SK-N-SH (cell line): Measurements from ENCODE around the gene NOX4. TPM values are rescaled to one million over a fixed set of nuclear protein-coding genes. Genes with fewer than 3 reads are reported as not detected.

Source experiments
- CTCF ChIA-PET: fragments of 300-600, 350-600 bp; formaldehyde crosslinking; extraction: SDS; loops from one replicate; lab custom pipeline; 2021; lab: Yijun Ruan, JAX
- POLR2A ChIA-PET: fragments of 350-600 bp; sonication (Branson Sonifier 250); formaldehyde crosslinking; extraction: SDS; loops from one replicate; lab custom pipeline; 2020; ENCODE audit warnings: antibody characterized with exemption, inconsistent platforms; lab: Yijun Ruan, JAX
- DNase-seq: peaks from one replicate; pipeline ENCODE4 v3.0.0; 2012
- H2AFZ ChIP-seq: fragments of 200-600 bp; sonication (generic); 2 replicates; pipeline ENCODE4 v1.8.1; 2016; ENCODE audit warnings: antibody characterized with exemption, mild to moderate bottlenecking, low read depth
- H3F3A ChIP-seq: fragments of 200-600 bp; sonication (generic); replicated peaks from 2 replicates; pipeline ENCODE3; 2016; ENCODE audit warnings: antibody characterized with exemption, mild to moderate bottlenecking; ENCODE audit not compliant: insufficient read depth
- H3K27ac ChIP-seq, 2 experiments: fragments of 200-500 bp in 1 of 2; fragments of 200-600 bp in 1 of 2; sonication (Bioruptor generic) in 1 of 2; sonication (generic), shearing (Covaris generic) in 1 of 2; 2 replicates each; pipeline versions ENCODE4 v1.5.1 to v1.6.1; 2014 to 2016; ENCODE audit warnings: low read depth in 2 of 2, inconsistent platforms in 1 of 2, low read length in 1 of 2, mild to moderate bottlenecking in 1 of 2, mixed read lengths in 1 of 2
- H3K27me3 ChIP-seq: fragments of 200-600 bp; sonication (generic), shearing (Covaris generic); 2 replicates; pipeline ENCODE4 v1.6.1; 2016; ENCODE audit warnings: mixed run types; ENCODE audit not compliant: insufficient read depth
- H3K36me3 ChIP-seq, 2 experiments: fragments of 200-500 bp in 1 of 2; fragments of 200-600 bp in 1 of 2; sonication (Bioruptor generic) in 1 of 2; sonication (generic) in 1 of 2; replicated peaks in 1 of 2; 2 replicates each; pipeline versions ENCODE3 to v1.5.1; 2014 to 2016; ENCODE audit warnings: low read length in 1 of 2, mild to moderate bottlenecking in 1 of 2; ENCODE audit not compliant: insufficient read depth in 2 of 2, control insufficient read depth in 1 of 2
- H3K4me1 ChIP-seq, 2 experiments: fragments of 200-500 bp in 1 of 2; fragments of 200-600 bp in 1 of 2; sonication (Bioruptor generic) in 1 of 2; sonication (generic), shearing (Covaris generic) in 1 of 2; 2 replicates each; pipeline versions ENCODE4 v1.5.1 to v1.6.1; 2014 to 2016; ENCODE audit warnings: low read depth in 1 of 2, low read length in 1 of 2, mixed run types in 1 of 2; ENCODE audit not compliant: insufficient read depth in 2 of 2, control insufficient read depth in 1 of 2
- H3K4me2 ChIP-seq: fragments of 200-600 bp; sonication (generic), shearing (Covaris generic); 2 replicates; pipeline ENCODE4 v1.6.1; 2017; ENCODE audit warnings: mixed run types
- H3K4me3 ChIP-seq, 2 experiments: fragments of 200-500 bp in 1 of 2; fragments of 200-600 bp in 1 of 2; sonication (Bioruptor generic) in 1 of 2; sonication (generic), shearing (Covaris generic) in 1 of 2; 2 replicates each; pipeline versions ENCODE4 v1.5.1 to v1.8.1; 2014 to 2016; ENCODE audit warnings: low read depth in 2 of 2, inconsistent platforms in 1 of 2, low read length in 1 of 2, mild to moderate bottlenecking in 1 of 2, mixed read lengths in 1 of 2, moderate library complexity in 1 of 2
- H3K79me2 ChIP-seq: fragments of 200-600 bp; sonication (generic); 2 replicates; pipeline ENCODE4 v1.8.1; 2017; ENCODE audit warnings: mild to moderate bottlenecking; ENCODE audit not compliant: insufficient read depth
- H3K9ac ChIP-seq: fragments of 200-600 bp; sonication (generic); 2 replicates; pipeline ENCODE4 v1.6.1; 2017; ENCODE audit warnings: mixed run types
- H3K9me2 ChIP-seq: fragments of 200-600 bp; sonication (generic); 2 replicates; pipeline ENCODE4 v1.6.1; 2017; ENCODE audit warnings: mixed run types
- H3K9me3 ChIP-seq: fragments of 200-600 bp; sonication (generic); 2 replicates; pipeline ENCODE4 v1.6.1; 2017; ENCODE audit warnings: mixed run types, mild to moderate bottlenecking, moderate library complexity
- H4K20me1 ChIP-seq: fragments of 200-600 bp; sonication (generic); 2 replicates; pipeline ENCODE4 v1.6.1; 2017; ENCODE audit warnings: mild to moderate bottlenecking, mixed run types; ENCODE audit not compliant: insufficient read depth
- CHD2 ChIP-seq: fragments of 150-350 bp; IDR thresholded peaks from 2 replicates; pipeline ENCODE4 v1.6.1; 2018; ENCODE audit warnings: low read length; ENCODE audit not compliant: partially characterized antibody
- ELF1 ChIP-seq: IDR thresholded peaks from 2 replicates; pipeline ENCODE4 v1.4.0; 2012
- EP300 ChIP-seq, 2 experiments: IDR thresholded peaks; 2 replicates each; pipeline versions ENCODE4 v1.4.0 to v1.6.1; 2012; ENCODE audit warnings: borderline replicate concordance in 1 of 2, low read depth in 1 of 2, low read length in 1 of 2
- GABPA ChIP-seq: IDR thresholded peaks from 2 replicates; pipeline ENCODE4 v1.4.0; 2012; ENCODE audit warnings: low read depth, mild to moderate bottlenecking
- GATA2 ChIP-seq: sonication (generic); formaldehyde crosslinking; IDR thresholded peaks from 2 replicates; pipeline ENCODE4 v1.5.0; 2020; ENCODE audit warnings: mild to moderate bottlenecking, missing genetic modification reagents
- IRF3 ChIP-seq: fragments of 150-350 bp; IDR thresholded peaks from 2 replicates; pipeline ENCODE4 v1.6.1; 2016; ENCODE audit warnings: mild to moderate bottlenecking, low read depth, low read length
- JUND ChIP-seq: IDR thresholded peaks from 2 replicates; pipeline ENCODE4 v1.4.0; 2012
- MXI1 ChIP-seq: IDR thresholded peaks from 2 replicates; pipeline ENCODE4 v1.6.1; 2012; ENCODE audit warnings: mild to moderate bottlenecking, low read depth, low read length, improper control_type of control experiment
- NFIC ChIP-seq: IDR thresholded peaks from 2 replicates; pipeline ENCODE4 v1.4.0; 2012; ENCODE audit warnings: borderline replicate concordance
- RCOR1 ChIP-seq: fragments of 150-350 bp; IDR thresholded peaks from 2 replicates; pipeline ENCODE4 v1.6.1; 2017; ENCODE audit warnings: antibody characterized with exemption, low read length
- RXRA ChIP-seq: IDR thresholded peaks from 2 replicates; pipeline ENCODE4 v1.4.0; 2012; ENCODE audit warnings: low read depth, mild to moderate bottlenecking, borderline replicate concordance
- SMC3 ChIP-seq: IDR thresholded peaks from 2 replicates; pipeline ENCODE4 v1.6.1; 2012; ENCODE audit warnings: low read depth, low read length, improper control_type of control experiment
- TAF1 ChIP-seq: IDR thresholded peaks from 2 replicates; pipeline ENCODE4 v1.6.1; 2012; ENCODE audit warnings: low read depth, mild to moderate bottlenecking, low read length, moderate library complexity, borderline replicate concordance
- WGBS: methylation state at CpG from one replicate; pipeline ENCODE4 v1.1.6; 2017; ENCODE audit warnings: low lambda C conversion rate; 5-methylcytosine and 5-hydroxymethylcytosine counted together
- polyA plus RNA-seq, 3 experiments: library from polyadenylated mRNA; depleted of rRNA; stranded (reverse); fragments of >200 nt; gene quantifications; 2 replicates each; pipeline ENCODE4 v1.2.3, GENCODE V29; 2012
- TF ChIP-seq, protein P1 (sequence below): IDR thresholded peaks from 2 replicates; pipeline ENCODE4 v1.4.0; 2012; ENCODE audit warnings: low read depth, borderline replicate concordance

NOX4 gene
- polyA plus RNA-seq, 1 of the 3 experiments (the other 2 are of a cell fraction): 2.2 TPM

DNA sequence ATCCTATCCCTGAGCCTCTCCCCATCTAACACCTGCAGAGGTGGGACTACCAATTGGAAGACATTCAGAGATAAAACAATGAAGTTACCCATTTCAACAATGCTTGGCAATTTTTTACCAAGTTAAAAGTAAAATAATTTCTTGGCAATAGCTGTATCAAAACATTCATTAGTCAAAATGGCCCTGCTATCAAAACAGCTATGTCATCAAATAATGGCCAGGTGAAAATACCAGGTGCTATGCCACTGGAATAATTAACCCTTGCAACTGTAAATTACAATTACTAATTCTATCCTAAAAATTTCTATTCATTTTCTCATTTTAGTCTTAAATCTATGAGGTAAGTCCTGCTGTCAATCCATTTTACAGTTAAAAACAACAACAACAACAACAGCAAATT is 43.3 kb downstream of the NOX4 start:
- Histone ChIP-seq H3K27ac (no peak overlapping the region), H3K9ac (no peak overlapping the region), H3K4me2 (no peak overlapping the region), H4K20me1 (no peaks in the 10 kb centered on the region), H3K27me3 (no peaks in the 10 kb centered on the region), H3K36me3 (peaks cover 0 to 9% of the 10 kb centered on the region in 2 experiments), H2AFZ (no peak overlapping the region), H3K4me1 (peaks cover 0 to under 1% of the 10 kb centered on the region in 2 experiments; a peak in 2 of 4 replicates), H3K9me3 (no peaks in the 10 kb centered on the region), H3K79me2 (no peaks in the 10 kb centered on the region), H3K4me3 (no peak overlapping the region), H3K9me2 (no peaks in the 10 kb centered on the region), H3F3A (peaks cover 3% of the 10 kb centered on the region)
- no peak for DNase-seq
- ChIA-PET CTCF (interaction anchor here (1.0 kb wide), 1 partner anchor 9 kb away, joined by 3 read pairs; no protein-coding TSS in a partner anchor), POLR2A (no interaction called here)
- TF ChIP-seq, protein P1, sequence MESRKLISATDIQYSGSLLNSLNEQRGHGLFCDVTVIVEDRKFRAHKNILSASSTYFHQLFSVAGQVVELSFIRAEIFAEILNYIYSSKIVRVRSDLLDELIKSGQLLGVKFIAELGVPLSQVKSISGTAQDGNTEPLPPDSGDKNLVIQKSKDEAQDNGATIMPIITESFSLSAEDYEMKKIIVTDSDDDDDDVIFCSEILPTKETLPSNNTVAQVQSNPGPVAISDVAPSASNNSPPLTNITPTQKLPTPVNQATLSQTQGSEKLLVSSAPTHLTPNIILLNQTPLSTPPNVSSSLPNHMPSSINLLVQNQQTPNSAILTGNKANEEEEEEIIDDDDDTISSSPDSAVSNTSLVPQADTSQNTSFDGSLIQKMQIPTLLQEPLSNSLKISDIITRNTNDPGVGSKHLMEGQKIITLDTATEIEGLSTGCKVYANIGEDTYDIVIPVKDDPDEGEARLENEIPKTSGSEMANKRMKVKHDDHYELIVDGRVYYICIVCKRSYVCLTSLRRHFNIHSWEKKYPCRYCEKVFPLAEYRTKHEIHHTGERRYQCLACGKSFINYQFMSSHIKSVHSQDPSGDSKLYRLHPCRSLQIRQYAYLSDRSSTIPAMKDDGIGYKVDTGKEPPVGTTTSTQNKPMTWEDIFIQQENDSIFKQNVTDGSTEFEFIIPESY: no peak
- no peak for TF ChIP-seq NFIC
- no peak for TF ChIP-seq JUND
- TF ChIP-seq SMC3: no peak
- TF ChIP-seq IRF3: no peak
- TF ChIP-seq TAF1: no peak
- no peak for TF ChIP-seq GATA2 (CRISPR knock-in tag)
- TF ChIP-seq RXRA: no peak
- TF ChIP-seq ELF1: no peak
- no peak for TF ChIP-seq MXI1
- TF ChIP-seq GABPA: no peak
- TF ChIP-seq CHD2: no peak
- TF ChIP-seq EP300 (IDR thresholded peaks at IDR 0.05; ENCODE audit: borderline replicate concordance in 1 of 2, low read depth in 1 of 2, low read length in 1 of 2): no peak
- no peak for TF ChIP-seq RCOR1

GRCh38 chr11:89443361-89444322 is 47.5 kb downstream of the NOX4 start:
- no peaks in the 10 kb centered on the region for H3K9me3 ChIP-seq
- H3F3A ChIP-seq: no peaks in the 10 kb centered on the region
- no peak overlapping the region for H2AFZ ChIP-seq
- TF ChIP-seq RCOR1 (peak; percentile 61; the same call in 1 of the 2 replicates), GATA2 (CRISPR knock-in tag) (no peak)
- POLR2A ChIA-PET: no interaction called here
- H3K27ac ChIP-seq: no peak overlapping the region; a peak in 1 of 4 replicates
- no peaks in the 10 kb centered on the region for H4K20me1 ChIP-seq
- DNase-seq: peak; percentile 12
- 59% methylated on average over 5 of the region's 5 CpGs for WGBS
- CTCF ChIA-PET: no interaction called here
- H3K79me2 ChIP-seq: no peaks in the 10 kb centered on the region
- peaks cover 0 to 2% of the 10 kb centered on the region in 2 experiments; a peak in 2 of 4 replicates for H3K4me1 ChIP-seq
- no peak overlapping the region for H3K9ac ChIP-seq
- no peak overlapping the region for H3K4me2 ChIP-seq
- H3K4me3 ChIP-seq: no peak overlapping the region
- no peaks in the 10 kb centered on the region for H3K27me3 ChIP-seq
- no peaks in the 10 kb centered on the region for H3K9me2 ChIP-seq
- peaks cover 0 to 6% of the 10 kb centered on the region in 2 experiments for H3K36me3 ChIP-seq
